OCI-LY7 (cell line): ENCODE measurements around the gene UNKL. TPM values are rescaled to one million over a fixed set of nuclear protein-coding genes. Genes with fewer than 3 reads are reported as not detected.

ENCODE experiments used
- BruUV-seq: library from RNA; stranded (reverse); fragments of 400-500 nt; replicated peaks from 2 replicates; lab custom pipeline; 2021; lab: Mats Ljungman, UMichigan
- CTCF ChIA-PET: fragments of 300-600 bp; sonication (Branson Sonifier 250); formaldehyde crosslinking; loops from one replicate; lab custom pipeline; 2022; ENCODE audit warnings: antibody characterized with exemption; ENCODE audit not compliant: unreplicated experiment; lab: Charles Lee
- POLR2A ChIA-PET: fragments of 300-600 bp; sonication (Branson Sonifier 250); formaldehyde crosslinking; loops from one replicate; lab custom pipeline; 2022; ENCODE audit warnings: antibody characterized with exemption; lab: Charles Lee
- DNase-seq: peaks from one replicate; pipeline ENCODE4 v3.0.0-alpha.2; 2015; ENCODE audit warnings: low spot score
- H2AFZ ChIP-seq: fragments of 200-600 bp; sonication (generic), shearing (Covaris generic); 2 replicates; pipeline ENCODE4 v1.6.1; 2014; ENCODE audit warnings: mild to moderate bottlenecking, antibody characterized with exemption, low read length, moderate library complexity
- H3K27ac ChIP-seq: fragments of 200-600 bp; sonication (generic); 2 replicates; pipeline ENCODE4 v1.5.1; 2014; ENCODE audit warnings: mixed run types, low read depth, mild to moderate bottlenecking, moderate library complexity, low read length, inconsistent platforms; ENCODE audit not compliant: poor library complexity, severe bottlenecking
- H3K36me3 ChIP-seq: fragments of 200-600 bp; sonication (generic); 2 replicates; pipeline ENCODE4 v1.6.1; 2014; ENCODE audit warnings: mild to moderate bottlenecking, antibody characterized with exemption, low read length, moderate library complexity, mixed read lengths; ENCODE audit not compliant: insufficient read depth
- H3K4me1 ChIP-seq: fragments of 200-600 bp; sonication (generic); 2 replicates; pipeline ENCODE4 v1.5.1; 2014; ENCODE audit warnings: mild to moderate bottlenecking, low read length; ENCODE audit not compliant: insufficient read depth, poor library complexity, severe bottlenecking
- H3K4me2 ChIP-seq: fragments of 200-600 bp; sonication (generic); 2 replicates; pipeline ENCODE4 v1.6.1; 2014; ENCODE audit warnings: mild to moderate bottlenecking, low read length
- H3K4me3 ChIP-seq: fragments of 200-600 bp; sonication (generic); 2 replicates; pipeline ENCODE4 v1.5.1; 2014; ENCODE audit warnings: mild to moderate bottlenecking, low read depth, low read length; ENCODE audit not compliant: poor library complexity, severe bottlenecking
- H3K79me2 ChIP-seq: fragments of 200-600 bp; sonication (generic); 2 replicates; pipeline ENCODE4 v1.6.1; 2016; ENCODE audit warnings: low read depth, mild to moderate bottlenecking, low read length, moderate library complexity, mixed read lengths; ENCODE audit not compliant: insufficient read depth
- H3K9me2 ChIP-seq: fragments of 200-600 bp; sonication (generic); 2 replicates; pipeline ENCODE4 v1.6.1; 2016; ENCODE audit warnings: mild to moderate bottlenecking, low read length, mixed read lengths; ENCODE audit not compliant: insufficient read depth
- H3K9me3 ChIP-seq: fragments of 200-600 bp; sonication (generic); 2 replicates; pipeline ENCODE4 v1.6.1; 2014; ENCODE audit warnings: mild to moderate bottlenecking, mixed run types, low read length, mixed read lengths
- H4K20me1 ChIP-seq: fragments of 200-600 bp; sonication (generic); 2 replicates; pipeline ENCODE4 v1.6.1; 2014; ENCODE audit warnings: mild to moderate bottlenecking, antibody characterized with exemption, low read length, moderate library complexity, mixed read lengths; ENCODE audit not compliant: insufficient read depth
- CTCF ChIP-seq: fragments of 200-600 bp; sonication (generic); conservative IDR thresholded peaks from 2 replicates; pipeline ENCODE4 v1.5.1; 2014; ENCODE audit warnings: mild to moderate bottlenecking, antibody characterized with exemption, low read length, moderate library complexity, mixed read lengths
- EZH2phosphoT487 ChIP-seq: fragments of 200-600 bp; sonication (generic); IDR thresholded peaks from 2 replicates; pipeline ENCODE4 v1.6.1; 2018; ENCODE audit warnings: low read depth, borderline replicate concordance, mild to moderate bottlenecking, mixed run types, antibody characterized with exemption, low read length, moderate library complexity, mixed read lengths
- intact Hi-C: fragments of 100-400 bp; cut with micrococcal nuclease; formaldehyde crosslinking; loops from one replicate; pipeline ENCODE4 v1.10.0; 2022; ENCODE audit not compliant: unreplicated experiment
- total RNA-seq, 2 experiments: library from RNA; depleted of rRNA in 1 of 2; stranded (reverse); fragments of >200 nt in 1 of 2; shearing (Covaris generic) in 1 of 2; gene quantifications; 2 replicates each; pipeline ENCODE4 v1.2.3, GENCODE V29; 2014 to 2022

UNKL gene
- total RNA-seq, 2 experiments from 2014 or later = 31.0 to 33.7 TPM

GRCh38 chr16:1390239-1390779 lies 24.2 kb downstream of the UNKL start:
- no peaks in the 10 kb centered on the region for H3K79me2 ChIP-seq
- ChIA-PET POLR2A (no interaction called here), CTCF (no interaction called here)
- H3K4me3 ChIP-seq = no peak overlapping the region
- H3K4me2 ChIP-seq = no peak overlapping the region
- H3K36me3 ChIP-seq = no peaks in the 10 kb centered on the region
- no peaks in the 10 kb centered on the region for H3K9me2 ChIP-seq
- no TSS peak for BruUV-seq
- DNase-seq = no peak
- no peaks in the 10 kb centered on the region for H3K9me3 ChIP-seq
- intact Hi-C loops = no loop called here
- H3K4me1 ChIP-seq = no peaks in the 10 kb centered on the region
- H4K20me1 ChIP-seq = no peaks in the 10 kb centered on the region
- no peak overlapping the region for H2AFZ ChIP-seq
- TF ChIP-seq EZH2phosphoT487 = no peak
- no peak for TF ChIP-seq CTCF
- H3K27ac ChIP-seq = no peak overlapping the region

GRCh38 chr16:1389762-1390161 lies 24.7 kb downstream of the UNKL start:
- no peaks in the 10 kb centered on the region for H3K4me1 ChIP-seq
- H2AFZ ChIP-seq = no peak overlapping the region
- H3K9me3 ChIP-seq = no peaks in the 10 kb centered on the region
- no peak overlapping the region for H3K27ac ChIP-seq
- no peaks in the 10 kb centered on the region for H3K79me2 ChIP-seq
- no peaks in the 10 kb centered on the region for H3K9me2 ChIP-seq
- POLR2A ChIA-PET = no interaction called here
- no peaks in the 10 kb centered on the region for H4K20me1 ChIP-seq
- no peak overlapping the region for H3K4me2 ChIP-seq
- DNase-seq = no peak
- H3K36me3 ChIP-seq = no peaks in the 10 kb centered on the region
- intact Hi-C loops = no loop called here
- no peak overlapping the region for H3K4me3 ChIP-seq
- TF ChIP-seq CTCF = no peak
- TF ChIP-seq EZH2phosphoT487 = no peak
- CTCF ChIA-PET = no interaction called here
- no TSS peak for BruUV-seq

GRCh38 chr16:1387331-1387730 lies 27.2 kb downstream of the UNKL start:
- no peak for DNase-seq
- Histone ChIP-seq H3K36me3 (no peaks in the 10 kb centered on the region), H3K4me3 (no peak overlapping the region), H3K4me1 (no peaks in the 10 kb centered on the region), H4K20me1 (no peaks in the 10 kb centered on the region), H3K9me2 (no peaks in the 10 kb centered on the region), H3K9me3 (no peaks in the 10 kb centered on the region), H3K4me2 (no peak overlapping the region), H3K79me2 (no peaks in the 10 kb centered on the region), H2AFZ (no peak overlapping the region), H3K27ac (no peak overlapping the region)
- intact Hi-C loops = no loop called here
- BruUV-seq = no TSS peak
- POLR2A ChIA-PET = no interaction called here
- TF ChIP-seq CTCF (no peak), EZH2phosphoT487 (no peak)
- CTCF ChIA-PET = no interaction called here
